Measurements from ENCODE around the gene MAFB. TPM values are rescaled to one million over a fixed set of nuclear protein-coding genes. Genes with fewer than 3 reads are reported as not detected.

The MAFB gene
- total RNA-seq, 1 experiment from 2014 or later, result 57.0 TPM

DNA sequence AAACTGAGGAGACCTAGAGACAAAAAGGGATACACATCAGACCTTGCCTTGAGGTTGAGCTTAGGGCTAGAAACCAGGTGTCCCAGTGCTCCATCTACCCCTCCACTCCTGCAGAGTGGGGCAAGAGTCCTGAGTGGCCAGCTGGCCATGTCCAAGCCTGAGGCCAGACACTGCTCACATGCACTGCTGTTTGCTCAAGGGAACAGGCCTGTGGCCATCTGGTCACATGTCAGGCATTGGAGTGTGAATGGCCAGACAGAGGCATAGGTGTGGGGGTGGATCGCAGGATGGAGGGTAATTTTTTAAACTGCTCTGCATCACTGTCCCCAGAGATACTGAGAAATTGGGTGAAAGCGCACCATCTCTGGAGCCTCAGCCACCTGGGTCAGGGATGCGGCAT, 30.5 kb downstream of the MAFB start:
- no peaks in the 10 kb centered on the region for H3K27me3 ChIP-seq (replicated peaks; ENCODE audit: insufficient read depth, low read depth, low read length, poor library complexity)
- no peak overlapping the region for H3K27ac ChIP-seq (ENCODE audit: low read depth, low read length, poor library complexity, severe bottlenecking)
- no peak overlapping the region for H3K4me3 ChIP-seq (ENCODE audit: low read depth, low read length, poor library complexity, severe bottlenecking)
- BruUV-seq (replicated peaks), result no TSS peak
- intact Hi-C loops (cut with micrococcal nuclease; ENCODE audit: unreplicated experiment), result no loop called here
- ChIA-PET CTCF (no interaction called here), POLR2A (ENCODE audit: low non-redundant PET) (no interaction called here)
- H3K9me3 ChIP-seq (ENCODE audit: low read depth, low read length, poor library complexity, severe bottlenecking), result no peaks in the 10 kb centered on the region
- peaks cover 12% of the 10 kb centered on the region for H3K4me1 ChIP-seq (ENCODE audit: insufficient read depth, low read length, poor library complexity, severe bottlenecking)
- TF ChIP-seq, protein P1, sequence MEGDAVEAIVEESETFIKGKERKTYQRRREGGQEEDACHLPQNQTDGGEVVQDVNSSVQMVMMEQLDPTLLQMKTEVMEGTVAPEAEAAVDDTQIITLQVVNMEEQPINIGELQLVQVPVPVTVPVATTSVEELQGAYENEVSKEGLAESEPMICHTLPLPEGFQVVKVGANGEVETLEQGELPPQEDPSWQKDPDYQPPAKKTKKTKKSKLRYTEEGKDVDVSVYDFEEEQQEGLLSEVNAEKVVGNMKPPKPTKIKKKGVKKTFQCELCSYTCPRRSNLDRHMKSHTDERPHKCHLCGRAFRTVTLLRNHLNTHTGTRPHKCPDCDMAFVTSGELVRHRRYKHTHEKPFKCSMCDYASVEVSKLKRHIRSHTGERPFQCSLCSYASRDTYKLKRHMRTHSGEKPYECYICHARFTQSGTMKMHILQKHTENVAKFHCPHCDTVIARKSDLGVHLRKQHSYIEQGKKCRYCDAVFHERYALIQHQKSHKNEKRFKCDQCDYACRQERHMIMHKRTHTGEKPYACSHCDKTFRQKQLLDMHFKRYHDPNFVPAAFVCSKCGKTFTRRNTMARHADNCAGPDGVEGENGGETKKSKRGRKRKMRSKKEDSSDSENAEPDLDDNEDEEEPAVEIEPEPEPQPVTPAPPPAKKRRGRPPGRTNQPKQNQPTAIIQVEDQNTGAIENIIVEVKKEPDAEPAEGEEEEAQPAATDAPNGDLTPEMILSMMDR (conservative IDR thresholded peaks at IDR 0.05; ENCODE audit: low read depth, low read length), result no peak
- no peak for TF ChIP-seq EZH2 (IDR thresholded peaks at IDR 0.05; ENCODE audit: borderline replicate concordance, low read depth, low read length, poor library complexity, severe bottlenecking)
- H3K36me3 ChIP-seq (ENCODE audit: insufficient read depth, low read length, poor library complexity, severe bottlenecking), result no peaks in the 10 kb centered on the region
- no peak for DNase-seq (ENCODE audit: low spot score)

- no peak overlapping the region for H3K27ac ChIP-seq (ENCODE audit: low read depth, low read length, poor library complexity, severe bottlenecking)
- H3K4me1 ChIP-seq (ENCODE audit: insufficient read depth, low read length, poor library complexity, severe bottlenecking), result peaks cover 20% of the 10 kb centered on the region
- BruUV-seq (replicated peaks), result no TSS peak
- TF ChIP-seq EZH2 (IDR thresholded peaks at IDR 0.05; ENCODE audit: borderline replicate concordance, low read depth, low read length, poor library complexity, severe bottlenecking), result no peak
- TF ChIP-seq, protein P1 (conservative IDR thresholded peaks at IDR 0.05; ENCODE audit: low read depth, low read length), result no peak
- no peaks in the 10 kb centered on the region for H3K27me3 ChIP-seq (replicated peaks; ENCODE audit: insufficient read depth, low read depth, low read length, poor library complexity)
- DNase-seq (ENCODE audit: low spot score), result no peak
- POLR2A ChIA-PET (ENCODE audit: low non-redundant PET), result no interaction called here
- H3K36me3 ChIP-seq (ENCODE audit: insufficient read depth, low read length, poor library complexity, severe bottlenecking), result no peaks in the 10 kb centered on the region
- intact Hi-C loops (cut with micrococcal nuclease; ENCODE audit: unreplicated experiment), result no loop called here
- CTCF ChIA-PET, result no interaction called here
- H3K4me3 ChIP-seq (ENCODE audit: low read depth, low read length, poor library complexity, severe bottlenecking), result no peak overlapping the region
- no peaks in the 10 kb centered on the region for H3K9me3 ChIP-seq (ENCODE audit: low read depth, low read length, poor library complexity, severe bottlenecking)
These were observed 31.5 kb downstream of the MAFB start for GRCh38 chr20:40657526-40657925.

DNA sequence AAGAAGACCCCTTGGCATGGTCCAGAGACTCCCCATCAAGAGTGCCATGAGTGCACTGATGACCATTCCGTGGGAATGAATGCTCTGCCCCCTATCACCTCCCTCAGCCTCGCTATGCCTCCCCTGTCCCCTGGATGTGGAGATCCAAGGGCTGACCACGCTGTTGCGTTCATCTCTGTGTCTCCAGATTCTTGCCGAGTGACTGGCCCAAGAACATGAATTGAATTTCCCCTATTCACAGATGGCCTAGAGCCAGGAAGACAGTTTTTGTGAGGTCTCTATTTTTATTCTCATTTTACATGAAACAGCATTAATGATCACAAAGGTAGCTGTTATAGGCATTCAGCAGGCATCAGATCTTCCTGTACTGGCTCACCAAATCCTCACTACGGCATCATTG, 33.6 kb downstream of the MAFB start:
- BruUV-seq (replicated peaks), result no TSS peak
- Histone ChIP-seq H3K27me3 (replicated peaks; ENCODE audit: insufficient read depth, low read depth, low read length, poor library complexity) (no peaks in the 10 kb centered on the region), H3K9me3 (ENCODE audit: low read depth, low read length, poor library complexity, severe bottlenecking) (no peaks in the 10 kb centered on the region), H3K36me3 (ENCODE audit: insufficient read depth, low read length, poor library complexity, severe bottlenecking) (no peaks in the 10 kb centered on the region), H3K4me1 (ENCODE audit: insufficient read depth, low read length, poor library complexity, severe bottlenecking) (peaks cover 31% of the 10 kb centered on the region), H3K27ac (ENCODE audit: low read depth, low read length, poor library complexity, severe bottlenecking) (no peak overlapping the region), H3K4me3 (ENCODE audit: low read depth, low read length, poor library complexity, severe bottlenecking) (no peak overlapping the region)
- intact Hi-C loops (cut with micrococcal nuclease; ENCODE audit: unreplicated experiment), result no loop called here
- TF ChIP-seq, protein P1 (conservative IDR thresholded peaks at IDR 0.05; ENCODE audit: low read depth, low read length), result no peak
- TF ChIP-seq EZH2 (IDR thresholded peaks at IDR 0.05; ENCODE audit: borderline replicate concordance, low read depth, low read length, poor library complexity, severe bottlenecking), result no peak
- POLR2A ChIA-PET (ENCODE audit: low non-redundant PET), result no interaction called here
- CTCF ChIA-PET, result no interaction called here
- no peak for DNase-seq (ENCODE audit: low spot score)

Measured in A673 (cell line).